NCI-H2196 (cell line): ENCODE results near the gene TLCD3A.
"Not testable (repeated sequence)": the region's sequence is repeated elsewhere in the genome, so short reads cannot be mapped to it uniquely, and the experiment has no call there.

Experiments
- DNase-seq: peaks from one replicate; lab custom pipeline; 2025; ENCODE audit not compliant: unreplicated experiment; lab: John Stamatoyannopoulos, UW

TLCD3A gene

GRCh38 chr17:732067-732901 is at the start of gene TLCD3A:
TSS of gene TLCD3A (plus strand) at chr17:732596. CDS start at chr17:732648, 52 bp downstream.
- DNase-seq, result peak; percentile 43

- no peak for DNase-seq
Measured at GRCh38 chr17:683040-683439, 49.4 kb upstream of the TLCD3A start.

- no peak for DNase-seq
Measured at GRCh38 chr17:683499-684254, 48.7 kb upstream of the TLCD3A start.

- DNase-seq, result no peak
Measured at GRCh38 chr17:685006-685405, 47.4 kb upstream of the TLCD3A start.

- no peak for DNase-seq
Measured at GRCh38 chr17:688100-688989, 44.1 kb upstream of the TLCD3A start.

GRCh38 chr17:689556-690275 is 42.7 kb upstream of the TLCD3A start:
- no peak for DNase-seq

GRCh38 chr17:690361-690760 is 42.0 kb upstream of the TLCD3A start:
- no peak for DNase-seq

- DNase-seq, result no peak
Measured at GRCh38 chr17:691423-691822, 41.0 kb upstream of the TLCD3A start.

- DNase-seq, result no peak
Measured at GRCh38 chr17:692116-692515, 40.3 kb upstream of the TLCD3A start.

- DNase-seq, result no peak
Measured at GRCh38 chr17:693791-694638, 38.4 kb upstream of the TLCD3A start.

- no peak for DNase-seq
Measured at GRCh38 chr17:696369-696768, 36.0 kb upstream of the TLCD3A start.

- DNase-seq, result no peak
Measured at GRCh38 chr17:697682-698081, 34.7 kb upstream of the TLCD3A start.

GRCh38 chr17:698096-698495 is 34.3 kb upstream of the TLCD3A start:
- DNase-seq, result not testable (repeated sequence)

GRCh38 chr17:699345-699744 is 33.1 kb upstream of the TLCD3A start:
- no peak for DNase-seq

GRCh38 chr17:700504-701094 is 31.8 kb upstream of the TLCD3A start:
- peak; percentile 6 for DNase-seq

GRCh38 chr17:703081-703875 is 29.1 kb upstream of the TLCD3A start:
- no peak for DNase-seq

GRCh38 chr17:704111-704864 is 28.1 kb upstream of the TLCD3A start:
- no peak for DNase-seq

- DNase-seq, result no peak
Measured at GRCh38 chr17:705011-705410, 27.4 kb upstream of the TLCD3A start.
